Ishikawa (cell line): ENCODE data around the gene CEACAM6.

Experiments used
- CEBPB ChIP-seq: IDR thresholded peaks from 2 replicates; pipeline ENCODE4 v1.6.1; 2012
- CREB1 ChIP-seq: IDR thresholded peaks from 2 replicates; pipeline ENCODE4 v1.6.1; 2012; ENCODE audit warnings: low read depth
- EGR1 ChIP-seq: IDR thresholded peaks from 2 replicates; pipeline ENCODE4 v1.6.1; 2012
- EP300 ChIP-seq: IDR thresholded peaks from 2 replicates; pipeline ENCODE4 v1.6.1; 2012; ENCODE audit warnings: borderline replicate concordance
- FOXM1 ChIP-seq: IDR thresholded peaks from 2 replicates; pipeline ENCODE4 v1.6.1; 2012; ENCODE audit warnings: low read depth, borderline replicate concordance
- NFIC ChIP-seq: IDR thresholded peaks from 2 replicates; pipeline ENCODE4 v1.6.1; 2012
- RAD21 ChIP-seq: IDR thresholded peaks from 2 replicates; pipeline ENCODE4 v1.6.1; 2012; ENCODE audit warnings: low read depth
- TAF1 ChIP-seq: IDR thresholded peaks from 2 replicates; pipeline ENCODE4 v1.6.1; 2012; ENCODE audit warnings: low read depth, mild to moderate bottlenecking
- TCF12 ChIP-seq: IDR thresholded peaks from 2 replicates; pipeline ENCODE4 v1.6.1; 2012; ENCODE audit warnings: low read depth
- TEAD4 ChIP-seq: IDR thresholded peaks from 2 replicates; pipeline ENCODE4 v1.6.1; 2012
- YY1 ChIP-seq: IDR thresholded peaks from 2 replicates; pipeline ENCODE4 v1.6.1; 2012; ENCODE audit warnings: low read depth
- ZBTB7A ChIP-seq: IDR thresholded peaks from 2 replicates; pipeline ENCODE4 v1.6.1; 2012; ENCODE audit warnings: low read depth
- TF ChIP-seq, protein P1 (sequence below): IDR thresholded peaks from 2 replicates; pipeline ENCODE4 v1.6.1; 2012
- TF ChIP-seq, protein P2 (sequence below): IDR thresholded peaks from 2 replicates; pipeline ENCODE4 v1.6.1; 2012; ENCODE audit warnings: low read depth, mild to moderate bottlenecking
- TF ChIP-seq, protein P3 (sequence below): IDR thresholded peaks from 2 replicates; pipeline ENCODE4 v1.6.1; 2012

CEACAM6 gene

DNA sequence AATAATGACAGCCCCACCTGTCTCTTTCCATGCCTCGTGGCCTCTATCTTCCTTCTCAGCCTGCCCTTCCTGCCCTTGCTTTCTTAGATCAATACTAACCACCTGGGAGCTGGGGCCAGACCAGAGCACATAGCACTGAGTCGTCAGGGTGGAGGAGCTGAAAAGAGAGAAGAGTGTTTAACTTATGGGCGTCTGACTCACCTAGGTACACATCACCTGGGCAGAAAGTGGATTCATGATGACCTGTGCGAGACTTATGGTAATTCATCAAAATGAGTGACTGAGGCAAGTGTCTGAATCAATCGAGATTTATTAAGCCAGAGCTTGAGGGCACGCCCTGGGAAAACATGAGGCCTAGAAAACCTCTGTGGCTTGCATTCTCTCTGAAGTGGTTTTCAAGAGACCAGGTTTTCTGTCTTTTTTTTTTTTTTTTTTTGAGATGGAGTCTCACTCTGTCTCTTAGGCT lies 19.2 kb downstream of the CEACAM6 start:
- TF ChIP-seq ZBTB7A (no peak), NFIC (no peak), FOXM1 (no peak), CEBPB (no peak), TCF12 (no peak), RAD21 (no peak), TAF1 (no peak)
- TF ChIP-seq, protein P1, sequence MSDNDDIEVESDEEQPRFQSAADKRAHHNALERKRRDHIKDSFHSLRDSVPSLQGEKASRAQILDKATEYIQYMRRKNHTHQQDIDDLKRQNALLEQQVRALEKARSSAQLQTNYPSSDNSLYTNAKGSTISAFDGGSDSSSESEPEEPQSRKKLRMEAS: no peak

DNA sequence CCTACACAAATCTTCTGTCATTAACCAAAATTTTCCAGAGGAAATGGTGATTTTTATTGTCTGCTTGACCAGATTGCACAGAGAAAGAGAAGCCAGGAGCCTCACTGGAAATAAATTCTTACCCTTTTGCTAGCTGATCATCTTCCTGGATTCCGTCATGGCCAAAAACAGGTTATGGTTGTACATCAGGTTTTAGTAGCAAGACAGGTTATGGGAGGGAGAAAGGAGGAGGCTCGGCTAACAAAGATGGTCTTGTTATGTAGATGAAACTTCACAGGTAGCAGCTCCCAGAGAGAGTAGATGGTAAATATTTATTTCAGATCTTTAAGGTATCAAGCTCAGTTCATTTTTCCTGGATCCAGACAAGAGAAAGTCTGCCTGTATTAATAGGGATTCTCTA lies 21.4 kb downstream of the CEACAM6 start:
- TF ChIP-seq ZBTB7A (no peak), TCF12 (no peak), CREB1 (no peak), TAF1 (no peak), CEBPB (no peak), EGR1 (no peak), EP300 (no peak), YY1 (no peak), NFIC (no peak), TEAD4 (no peak), RAD21 (no peak), FOXM1 (no peak)
- TF ChIP-seq, protein P2, sequence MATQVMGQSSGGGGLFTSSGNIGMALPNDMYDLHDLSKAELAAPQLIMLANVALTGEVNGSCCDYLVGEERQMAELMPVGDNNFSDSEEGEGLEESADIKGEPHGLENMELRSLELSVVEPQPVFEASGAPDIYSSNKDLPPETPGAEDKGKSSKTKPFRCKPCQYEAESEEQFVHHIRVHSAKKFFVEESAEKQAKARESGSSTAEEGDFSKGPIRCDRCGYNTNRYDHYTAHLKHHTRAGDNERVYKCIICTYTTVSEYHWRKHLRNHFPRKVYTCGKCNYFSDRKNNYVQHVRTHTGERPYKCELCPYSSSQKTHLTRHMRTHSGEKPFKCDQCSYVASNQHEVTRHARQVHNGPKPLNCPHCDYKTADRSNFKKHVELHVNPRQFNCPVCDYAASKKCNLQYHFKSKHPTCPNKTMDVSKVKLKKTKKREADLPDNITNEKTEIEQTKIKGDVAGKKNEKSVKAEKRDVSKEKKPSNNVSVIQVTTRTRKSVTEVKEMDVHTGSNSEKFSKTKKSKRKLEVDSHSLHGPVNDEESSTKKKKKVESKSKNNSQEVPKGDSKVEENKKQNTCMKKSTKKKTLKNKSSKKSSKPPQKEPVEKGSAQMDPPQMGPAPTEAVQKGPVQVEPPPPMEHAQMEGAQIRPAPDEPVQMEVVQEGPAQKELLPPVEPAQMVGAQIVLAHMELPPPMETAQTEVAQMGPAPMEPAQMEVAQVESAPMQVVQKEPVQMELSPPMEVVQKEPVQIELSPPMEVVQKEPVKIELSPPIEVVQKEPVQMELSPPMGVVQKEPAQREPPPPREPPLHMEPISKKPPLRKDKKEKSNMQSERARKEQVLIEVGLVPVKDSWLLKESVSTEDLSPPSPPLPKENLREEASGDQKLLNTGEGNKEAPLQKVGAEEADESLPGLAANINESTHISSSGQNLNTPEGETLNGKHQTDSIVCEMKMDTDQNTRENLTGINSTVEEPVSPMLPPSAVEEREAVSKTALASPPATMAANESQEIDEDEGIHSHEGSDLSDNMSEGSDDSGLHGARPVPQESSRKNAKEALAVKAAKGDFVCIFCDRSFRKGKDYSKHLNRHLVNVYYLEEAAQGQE: no peak
- TF ChIP-seq, protein P3, sequence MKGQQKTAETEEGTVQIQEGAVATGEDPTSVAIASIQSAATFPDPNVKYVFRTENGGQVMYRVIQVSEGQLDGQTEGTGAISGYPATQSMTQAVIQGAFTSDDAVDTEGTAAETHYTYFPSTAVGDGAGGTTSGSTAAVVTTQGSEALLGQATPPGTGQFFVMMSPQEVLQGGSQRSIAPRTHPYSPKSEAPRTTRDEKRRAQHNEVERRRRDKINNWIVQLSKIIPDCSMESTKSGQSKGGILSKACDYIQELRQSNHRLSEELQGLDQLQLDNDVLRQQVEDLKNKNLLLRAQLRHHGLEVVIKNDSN: no peak
- TF ChIP-seq, protein P1: no peak

DNA sequence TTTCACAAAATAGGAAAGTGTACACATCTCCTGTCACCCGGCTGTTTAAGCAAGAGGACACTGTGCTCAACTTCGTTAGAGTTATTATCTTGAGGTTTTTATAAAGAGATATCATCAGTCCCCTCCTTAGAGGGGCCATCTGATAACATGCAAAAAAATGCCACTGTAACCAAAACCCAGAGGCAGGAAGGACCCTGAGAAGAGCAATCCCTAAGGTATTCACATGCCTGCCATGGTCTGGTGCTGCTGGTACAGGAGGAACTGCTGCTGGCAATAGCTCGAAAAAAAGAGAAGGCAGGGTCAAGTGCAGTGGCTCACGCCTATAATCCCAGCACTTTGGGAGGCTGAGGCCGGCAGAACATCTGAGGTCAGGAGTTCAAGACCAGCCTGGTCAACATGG lies 28.3 kb downstream of the CEACAM6 start:
- TF ChIP-seq TAF1 (no peak), YY1 (no peak), FOXM1 (no peak), TEAD4 (no peak), EP300 (no peak)

DNA sequence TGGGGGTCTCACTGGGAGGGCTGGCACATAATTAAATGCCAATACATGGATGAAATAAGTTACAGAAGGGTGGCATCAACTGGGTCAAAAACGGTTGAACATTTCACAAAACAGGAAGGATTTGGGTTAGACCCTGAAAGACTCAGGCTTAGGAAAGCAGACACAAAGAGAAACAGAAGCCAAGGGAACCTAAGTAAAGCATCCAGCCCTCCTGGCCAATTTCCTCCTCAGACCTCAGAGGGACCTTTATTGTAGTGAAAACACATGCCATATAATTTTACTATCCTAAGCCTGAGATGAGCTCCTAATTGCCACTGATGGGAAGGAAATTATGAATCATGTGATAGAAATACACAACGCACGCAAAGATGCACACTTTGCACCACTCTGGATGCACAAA lies 29.0 kb downstream of the CEACAM6 start:
- no peak for TF ChIP-seq YY1

DNA sequence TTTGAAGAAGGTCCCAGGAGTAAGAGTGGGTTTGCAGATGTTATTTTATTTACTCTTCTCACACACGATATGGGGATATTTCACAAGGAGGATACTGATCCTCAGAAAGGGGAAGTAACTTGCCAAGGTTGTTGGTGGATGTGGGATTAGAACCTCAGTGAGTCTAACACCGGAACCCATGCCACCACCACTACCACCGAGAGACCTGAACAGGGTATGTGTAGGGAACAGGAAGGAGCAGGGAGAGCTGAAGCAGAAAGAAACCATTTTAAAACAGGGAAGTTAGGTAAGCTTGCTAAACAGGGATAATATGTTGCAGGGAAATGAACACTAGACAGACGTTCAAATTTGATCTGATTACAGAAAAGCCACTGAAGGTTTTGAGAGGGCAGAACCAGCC lies 29.4 kb downstream of the CEACAM6 start:
- TF ChIP-seq TAF1 (no peak), RAD21 (no peak), FOXM1 (no peak), TEAD4 (no peak), TCF12 (no peak), CREB1 (no peak), ZBTB7A (no peak), EGR1 (no peak), YY1 (no peak)
- TF ChIP-seq, protein P2: no peak
- TF ChIP-seq, protein P3: no peak

DNA sequence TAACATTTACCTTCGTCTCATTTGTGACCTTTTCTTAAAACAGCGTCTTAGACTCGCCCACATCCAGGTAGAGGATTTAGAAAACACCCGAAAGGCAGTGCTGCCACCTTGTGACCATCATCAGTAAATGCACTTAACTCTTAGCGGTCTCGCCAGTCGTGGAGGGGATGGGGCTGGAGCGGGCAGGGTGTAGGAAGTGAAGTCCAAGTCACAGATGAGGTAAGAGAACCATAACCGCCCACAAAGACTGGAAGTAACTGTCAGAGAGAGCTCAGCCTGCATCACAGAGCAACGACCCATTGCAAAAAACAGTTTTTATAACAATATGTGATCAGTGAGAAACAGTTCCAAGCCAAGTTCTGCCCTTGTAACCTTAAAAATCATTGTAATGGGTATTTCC lies 30.3 kb downstream of the CEACAM6 start:
- TF ChIP-seq CEBPB (no peak), RAD21 (peak; percentile 61)

DNA sequence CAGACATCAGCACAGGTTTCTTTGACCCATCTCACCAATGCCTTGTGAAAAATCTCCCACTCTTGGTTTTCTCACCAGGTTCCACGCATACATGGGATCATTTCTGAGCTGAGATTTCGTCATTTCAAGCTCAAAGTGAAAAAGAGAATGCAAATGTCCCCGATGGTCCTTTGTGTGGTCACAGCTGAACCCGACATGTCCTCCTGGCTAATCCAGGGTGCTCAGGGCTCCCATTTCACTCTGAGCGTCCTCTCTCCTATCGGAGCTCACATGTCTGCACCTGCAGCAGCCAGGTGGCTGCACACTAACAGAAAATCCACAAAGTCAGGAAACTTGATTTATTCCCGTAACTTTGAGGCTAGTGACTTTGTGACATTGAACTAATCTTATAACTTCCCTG lies 31.7 kb downstream of the CEACAM6 start:
- TF ChIP-seq, protein P3: no peak
- TF ChIP-seq TAF1: no peak
- TF ChIP-seq CREB1: no peak
- TF ChIP-seq ZBTB7A: no peak
- TF ChIP-seq TCF12: no peak
- TF ChIP-seq YY1: no peak
- TF ChIP-seq, protein P2: no peak
- no peak for TF ChIP-seq CEBPB
- no peak for TF ChIP-seq NFIC
- no peak for TF ChIP-seq EP300
- no peak for TF ChIP-seq RAD21
- TF ChIP-seq, protein P1: no peak
- TF ChIP-seq FOXM1: no peak
- TF ChIP-seq TEAD4: no peak
- TF ChIP-seq EGR1: no peak
